Placental epithelial cell (primary cell): ENCODE data around the gene SCAF8. TPM values are rescaled to one million over a fixed set of nuclear protein-coding genes. Genes with fewer than 3 reads are reported as not detected.

Experiments
- small RNA-seq: library from RNA; depleted of rRNA; stranded (forward); fragments of <200 nt; gene quantifications from one replicate; pipeline ENCODE3, GENCODE V24; 2012
- total RNA-seq: library from RNA; depleted of rRNA; stranded (reverse); fragments of >200 nt; gene quantifications from 2 replicates; pipeline ENCODE4 v1.2.3, GENCODE V29; 2012

The SCAF8 gene
- 38.1 and 43.1 TPM in 2 replicates for total RNA-seq

GRCh38 chr6:154733183-154733625 lies at the start of gene SCAF8:
Gene SCAF8, plus strand, starts transcription at chr6:154733416. Its CDS starts 485 bp downstream, at chr6:154733901.

Small RNA genes within 50 kb of the gene (small RNA-seq; reads per million reads assigned to genes)
- not detected for gene MIR1273C
- not detected for gene RNU6-824P

Other genes with a start within 250 kb of the SCAF8 start
- 11.0 and 16.5 TPM in 2 replicates for gene CNKSR3, start 222.7 kb upstream of the SCAF8 start, total RNA-seq